Mucosa of rectum (tissue), 2 donors: ENCODE measurements around the gene ATG13.

ENCODE experiments used
- H3K27ac ChIP-seq, 2 donors: one replicate each; pipeline ENCODE4 v1.7.0; 2013; ENCODE audit warnings: inconsistent platforms in 2 of 2, low read depth in 2 of 2, low read length in 2 of 2
- H3K27me3 ChIP-seq, 2 donors: one replicate each; pipeline ENCODE4 v1.7.0; 2013; ENCODE audit warnings: low read length in 2 of 2; ENCODE audit not compliant: control insufficient read depth in 2 of 2, insufficient read depth in 2 of 2
- H3K36me3 ChIP-seq, 2 donors: one replicate each; pipeline ENCODE4 v1.7.0; 2013; ENCODE audit warnings: low read length in 2 of 2; ENCODE audit not compliant: control insufficient read depth in 2 of 2, insufficient read depth in 2 of 2
- H3K4me1 ChIP-seq, 2 donors: one replicate each; pipeline ENCODE4 v1.7.0; 2013; ENCODE audit warnings: low read length in 2 of 2, mild to moderate bottlenecking in 1 of 2; ENCODE audit not compliant: control insufficient read depth in 2 of 2, insufficient read depth in 2 of 2
- H3K4me3 ChIP-seq, 2 donors: one replicate each; pipeline ENCODE4 v1.7.0; 2013; ENCODE audit warnings: low read length in 2 of 2
- H3K9ac ChIP-seq, 2 donors: one replicate each; pipeline ENCODE4 v1.7.0; 2013; ENCODE audit warnings: low read length in 2 of 2, low read depth in 1 of 2, mild to moderate bottlenecking in 1 of 2
- H3K9me3 ChIP-seq, 2 donors: one replicate each; pipeline ENCODE4 v1.7.0; 2013; ENCODE audit warnings: low read length in 2 of 2; ENCODE audit not compliant: control insufficient read depth in 2 of 2
- donor health status: healthy.
- donor health status: Normal muscosa, but diverticular disease.

ATG13 gene

DNA sequence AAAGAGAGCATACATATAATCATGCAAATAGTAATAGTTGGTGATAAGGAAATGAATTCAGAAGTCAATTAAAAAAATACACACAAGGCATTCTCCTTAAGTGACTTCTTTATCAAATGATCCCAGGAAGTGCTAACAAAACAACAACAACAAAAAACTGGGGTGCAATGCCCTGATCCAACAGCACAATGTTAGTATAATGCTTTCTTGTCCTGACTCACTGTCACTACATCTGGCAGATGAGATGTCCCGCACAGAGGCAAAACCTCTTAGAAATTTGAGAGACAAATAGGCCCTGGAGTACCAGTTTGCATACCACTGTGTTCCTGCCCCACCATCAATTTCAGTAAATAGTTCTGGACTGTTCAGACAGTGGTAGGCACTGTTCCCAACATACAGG is 12.6 kb upstream of the ATG13 start:
- H3K36me3 ChIP-seq, result peaks cover 3 to 4% of the 10 kb centered on the region in 2 donors
- no peaks in the 10 kb centered on the region for H3K4me1 ChIP-seq
- no peak overlapping the region for H3K9ac ChIP-seq
- H3K27ac ChIP-seq, result no peak overlapping the region
- no peak overlapping the region for H3K4me3 ChIP-seq
- H3K27me3 ChIP-seq, result no peaks in the 10 kb centered on the region
- no peaks in the 10 kb centered on the region for H3K9me3 ChIP-seq

DNA sequence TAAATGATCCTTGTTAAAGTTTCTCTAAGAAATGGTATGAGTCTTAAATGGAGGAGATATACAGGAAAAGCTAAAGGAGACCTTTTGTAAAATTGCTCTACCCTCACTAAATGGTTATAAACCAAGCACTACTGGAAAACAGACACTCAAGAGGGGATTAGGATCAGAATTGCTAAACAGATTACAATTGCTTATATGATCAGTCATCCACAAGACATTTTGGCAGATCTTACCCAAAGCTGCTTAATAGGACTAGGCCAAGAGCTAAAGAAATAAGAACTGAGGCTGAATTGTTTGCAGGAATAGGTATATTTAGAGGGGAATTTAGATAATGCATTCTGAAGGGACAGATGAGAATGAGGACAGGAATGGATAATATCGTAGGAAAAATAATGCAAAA is 9.8 kb upstream of the ATG13 start:
- Histone ChIP-seq H3K27me3 (no peaks in the 10 kb centered on the region), H3K27ac (no peak overlapping the region), H3K9me3 (no peaks in the 10 kb centered on the region)

GRCh38 chr11:46609386-46609785 is 8.0 kb upstream of the ATG13 start:
- no peak overlapping the region for H3K27ac ChIP-seq
- no peaks in the 10 kb centered on the region for H3K27me3 ChIP-seq
- H3K9me3 ChIP-seq, result no peaks in the 10 kb centered on the region
- H3K4me3 ChIP-seq, result no peak overlapping the region
- no peak overlapping the region for H3K9ac ChIP-seq
- no peaks in the 10 kb centered on the region for H3K36me3 ChIP-seq
- peaks cover 0 to 5% of the 10 kb centered on the region in 2 donors for H3K4me1 ChIP-seq

More for the DNA sequence above, 9.8 kb upstream of the ATG13 start:
- Histone ChIP-seq H3K4me1 (peaks cover 0 to 5% of the 10 kb centered on the region in 2 donors), H3K4me3 (no peak overlapping the region), H3K9ac (no peak overlapping the region), H3K36me3 (peaks cover 3 to 4% of the 10 kb centered on the region in 2 donors)

- Histone ChIP-seq H3K4me3 (no peak overlapping the region), H3K4me1 (peaks cover 5 to 8% of the 10 kb centered on the region in 2 donors), H3K9ac (no peak overlapping the region), H3K9me3 (no peaks in the 10 kb centered on the region), H3K27ac (no peak overlapping the region), H3K36me3 (no peaks in the 10 kb centered on the region), H3K27me3 (no peaks in the 10 kb centered on the region)
Measured at GRCh38 chr11:46611526-46612304, 5.6 kb upstream of the ATG13 start.

DNA sequence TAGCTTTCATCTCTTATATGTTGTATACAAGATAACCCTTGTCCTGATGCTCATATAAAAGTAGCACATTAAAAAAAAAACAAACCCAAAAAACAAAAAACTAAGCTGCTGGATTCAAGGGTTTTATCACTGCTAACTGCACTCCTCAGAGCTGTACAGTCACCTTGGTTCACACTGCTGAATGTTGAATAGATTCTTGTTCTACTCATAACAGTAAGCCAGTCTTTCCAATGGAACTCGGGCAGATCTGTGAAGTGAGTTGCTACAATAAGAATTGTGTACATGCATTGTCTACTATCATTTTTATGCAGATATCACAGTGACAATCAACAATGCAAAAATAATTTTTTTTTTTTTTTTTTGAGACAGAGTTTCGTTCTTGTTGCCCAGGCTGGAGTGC is 5.0 kb upstream of the ATG13 start:
- Histone ChIP-seq H3K4me3 (no peak overlapping the region), H3K27me3 (no peaks in the 10 kb centered on the region), H3K4me1 (peaks cover 5 to 8% of the 10 kb centered on the region in 2 donors), H3K9ac (no peak overlapping the region), H3K36me3 (no peaks in the 10 kb centered on the region), H3K9me3 (no peaks in the 10 kb centered on the region), H3K27ac (no peak overlapping the region)

GRCh38 chr11:46615756-46616155 is 1.6 kb upstream of the ATG13 start:
- H3K4me3 ChIP-seq, result peak overlapping the region in 1 of 2 donors; percentile 97
- H3K27me3 ChIP-seq, result no peaks in the 10 kb centered on the region
- H3K27ac ChIP-seq, result no peak overlapping the region
- peaks cover 11 to 18% of the 10 kb centered on the region in 2 donors for H3K4me1 ChIP-seq
- no peaks in the 10 kb centered on the region for H3K36me3 ChIP-seq
- H3K9me3 ChIP-seq, result no peaks in the 10 kb centered on the region
- no peak overlapping the region for H3K9ac ChIP-seq

GRCh38 chr11:46616551-46617133 is 711 bp upstream of the ATG13 start:
- H3K4me1 ChIP-seq, result peaks cover 11 to 18% of the 10 kb centered on the region in 2 donors
- no peaks in the 10 kb centered on the region for H3K27me3 ChIP-seq
- peaks cover 0 to 5% of the 10 kb centered on the region in 2 donors for H3K36me3 ChIP-seq
- peak overlapping the region; percentile 96 to 99 for H3K9ac ChIP-seq
- H3K4me3 ChIP-seq, result peak overlapping the region; percentile 92 to 97
- H3K9me3 ChIP-seq, result no peaks in the 10 kb centered on the region
- H3K27ac ChIP-seq, result peak overlapping the region; percentile 97 to 98

GRCh38 chr11:46617972-46618314 is 590 bp downstream of the ATG13 start:
- Histone ChIP-seq H3K9me3 (no peaks in the 10 kb centered on the region), H3K4me1 (peaks cover 6 to 18% of the 10 kb centered on the region in 2 donors), H3K27me3 (no peaks in the 10 kb centered on the region), H3K9ac (peak overlapping the region; percentile 96 to 99), H3K36me3 (peaks cover 0 to 5% of the 10 kb centered on the region in 2 donors), H3K27ac (peak overlapping the region; percentile 97 to 98), H3K4me3 (peak overlapping the region; percentile 92 to 97)

GRCh38 chr11:46618837-46619236 is 1.5 kb downstream of the ATG13 start:
- Histone ChIP-seq H3K27ac (no peak overlapping the region), H3K27me3 (no peaks in the 10 kb centered on the region), H3K4me3 (peak overlapping the region; percentile 38 to 97), H3K4me1 (peaks cover 6 to 18% of the 10 kb centered on the region in 2 donors), H3K9me3 (no peaks in the 10 kb centered on the region), H3K36me3 (peaks cover 0 to 5% of the 10 kb centered on the region in 2 donors), H3K9ac (no peak overlapping the region)

- Histone ChIP-seq H3K4me1 (no peaks in the 10 kb centered on the region), H3K27ac (no peak overlapping the region), H3K36me3 (peaks cover 16 to 23% of the 10 kb centered on the region in 2 donors), H3K4me3 (no peak overlapping the region), H3K27me3 (no peaks in the 10 kb centered on the region), H3K9me3 (no peaks in the 10 kb centered on the region), H3K9ac (no peak overlapping the region)
Measured at GRCh38 chr11:46625406-46625805, 8.1 kb downstream of the ATG13 start.
